SU-DHL-6 (cell line): ENCODE data around the gene FAM13C.

Source experiments
- CTCF ChIP-seq: fragments of 200-600 bp; sonication (generic); IDR thresholded peaks from one replicate; pipeline ENCODE4 v1.5.1; 2017; ENCODE audit warnings: antibody characterized with exemption, mild to moderate bottlenecking, low read length, moderate library complexity; ENCODE audit not compliant: insufficient read depth, poor library complexity, severe bottlenecking
- EZH2phosphoT487 ChIP-seq: fragments of 200-600 bp; sonication (generic), shearing (Covaris generic); conservative IDR thresholded peaks from 2 replicates; pipeline ENCODE4 v1.6.1; 2018; ENCODE audit warnings: mild to moderate bottlenecking, antibody characterized with exemption, low read length, moderate library complexity, mixed read lengths

- TF ChIP-seq EZH2phosphoT487: no peak
- TF ChIP-seq CTCF: no peak
These were observed 12.6 kb upstream of the FAM13C start for GRCh38 chr10:59374916-59375315.
